Tibial artery (tissue), 4 donors: ENCODE measurements around the gene KRT80.

Source experiments
- DNase-seq, 2 donors: peaks; one replicate each; pipeline ENCODE4 v3.0.0-alpha.2; 2019
- H3K27ac ChIP-seq, 2 donors: fragments of 200-600 bp; sonication (generic) in 1 of 2; 1 replicate in 1 of 2; 2 replicates in 1 of 2; pipeline ENCODE4 v1.5.1; 2018 to 2019; ENCODE audit warnings: mild to moderate bottlenecking in 1 of 2
- H3K27me3 ChIP-seq, 2 donors: fragments of 200-600 bp; sonication (generic) in 1 of 2; one replicate each; pipeline versions ENCODE4 v1.5.1 to v1.6.0; 2016 to 2019
- H3K36me3 ChIP-seq, 3 donors: fragments of 200-600 bp; sonication (generic) in 2 of 3; one replicate each; pipeline ENCODE4 v1.5.1; 2016 to 2019; ENCODE audit warnings: mild to moderate bottlenecking in 2 of 3
- H3K4me1 ChIP-seq, 4 donors: fragments of 200-600 bp; sonication (generic) in 2 of 4; 1 replicate in 3 of 4; 2 replicates in 1 of 4; pipeline ENCODE4 v1.5.1; 2016 to 2019
- H3K4me3 ChIP-seq, 2 donors: fragments of 200-600 bp; sonication (generic) in 1 of 2; 1 replicate in 1 of 2; 2 replicates in 1 of 2; pipeline ENCODE4 v1.5.1; 2018 to 2019; ENCODE audit warnings: mild to moderate bottlenecking in 2 of 2
- H3K9me3 ChIP-seq, 3 donors: fragments of 200-600 bp; sonication (generic) in 1 of 3; one replicate each; pipeline ENCODE4 v1.5.1; 2016 to 2019
- CTCF ChIP-seq, 2 experiments: fragments of 200-600 bp in 1 of 2; fragments of 450-650 bp in 1 of 2; IDR thresholded peaks; one replicate each; pipeline ENCODE4 v1.5.1; 2017 to 2019; ENCODE audit warnings: antibody characterized with exemption in 2 of 2, mild to moderate bottlenecking in 1 of 2, moderate library complexity in 1 of 2
- intact Hi-C: fragments of 100-400 bp; cut with DNase I; formaldehyde crosslinking; loops from one replicate; pipeline ENCODE4 v1.15.0; 2023; ENCODE audit warnings: low total_unique reads

Gene KRT80

GRCh38 chr12:52188658-52189057 lies 3.2 kb downstream of the KRT80 start:
- Histone ChIP-seq H3K9me3 (no peaks in the 10 kb centered on the region), H3K27ac (peak overlapping the region; percentile 68 to 72)
- intact Hi-C loops, result no loop called here

GRCh38 chr12:52187640-52188039 lies 4.2 kb downstream of the KRT80 start:
- peaks cover 9 to 88% (median 63%) of the 10 kb centered on the region in 4 donors for H3K4me1 ChIP-seq
- intact Hi-C loops, result no loop called here

More at GRCh38 chr12:52188658-52189057, 3.2 kb downstream of the KRT80 start:
- Histone ChIP-seq H3K36me3 (no peaks in the 10 kb centered on the region), H3K4me1 (peaks cover 9 to 89% (median 71%) of the 10 kb centered on the region in 4 donors), H3K4me3 (no peak overlapping the region), H3K27me3 (no peaks in the 10 kb centered on the region)
- DNase-seq, result no peak
- no peak for TF ChIP-seq CTCF (IDR thresholded peaks at IDR 0.05)

DNA sequence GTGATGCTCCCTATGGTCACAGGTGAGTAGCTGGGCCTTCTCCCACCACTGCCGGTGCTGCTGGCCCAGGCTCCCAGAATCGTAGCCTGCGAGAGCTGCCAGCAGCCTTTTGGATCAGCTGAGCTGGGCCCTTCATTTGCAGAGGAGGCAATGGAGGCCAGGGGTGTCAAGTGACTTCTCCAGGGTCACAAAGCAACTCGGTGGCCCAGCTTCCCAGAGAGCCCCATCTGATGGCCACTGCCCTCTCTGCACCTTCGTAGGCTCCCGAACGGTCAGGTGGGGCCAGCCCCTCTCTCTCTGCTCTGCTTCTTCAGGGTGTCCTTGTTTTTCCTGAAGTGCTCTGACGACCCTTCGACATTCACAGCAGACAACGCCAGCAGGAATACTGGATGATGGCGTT lies 4.6 kb downstream of the KRT80 start:
- intact Hi-C loops, result no loop called here
- Histone ChIP-seq H3K27ac (peak overlapping the region; percentile 68 to 72), H3K9me3 (no peaks in the 10 kb centered on the region), H3K4me1 (peaks cover 9 to 83% (median 59%) of the 10 kb centered on the region in 4 donors), H3K36me3 (no peaks in the 10 kb centered on the region), H3K4me3 (no peak overlapping the region), H3K27me3 (no peaks in the 10 kb centered on the region)
- no peak for TF ChIP-seq CTCF (IDR thresholded peaks at IDR 0.05)
- no peak for DNase-seq

More at GRCh38 chr12:52187640-52188039, 4.2 kb downstream of the KRT80 start:
- Histone ChIP-seq H3K9me3 (no peaks in the 10 kb centered on the region), H3K4me3 (no peak overlapping the region), H3K27ac (peak overlapping the region; percentile 68 to 72), H3K27me3 (no peaks in the 10 kb centered on the region), H3K36me3 (no peaks in the 10 kb centered on the region)
- DNase-seq, result no peak
- no peak for TF ChIP-seq CTCF (IDR thresholded peaks at IDR 0.05)

- Histone ChIP-seq H3K9me3 (no peaks in the 10 kb centered on the region), H3K4me3 (no peak overlapping the region), H3K27ac (peak overlapping the region; percentile 68 to 72), H3K4me1 (peaks cover 3 to 74% (median 49%) of the 10 kb centered on the region in 4 donors), H3K36me3 (no peaks in the 10 kb centered on the region), H3K27me3 (no peaks in the 10 kb centered on the region)
- TF ChIP-seq CTCF (IDR thresholded peaks at IDR 0.05), result no peak
- DNase-seq, result no peak
- intact Hi-C loops, result no loop called here
These were observed 5.5 kb downstream of the KRT80 start for GRCh38 chr12:52186118-52186840.

- Histone ChIP-seq H3K27me3 (no peaks in the 10 kb centered on the region), H3K9me3 (no peaks in the 10 kb centered on the region), H3K36me3 (no peaks in the 10 kb centered on the region), H3K27ac (peak overlapping the region; percentile 68 to 72), H3K4me3 (no peak overlapping the region), H3K4me1 (peaks cover 3 to 66% (median 42%) of the 10 kb centered on the region in 4 donors)
- no peak for TF ChIP-seq CTCF (IDR thresholded peaks at IDR 0.05)
- intact Hi-C loops, result no loop called here
- no peak for DNase-seq
These were observed 6.3 kb downstream of the KRT80 start for GRCh38 chr12:52185400-52185967.
